Activated CD8-positive, alpha-beta memory T cell treated with anti-CD3 and anti-CD28 coated beads for 24 hours (primary cell): ENCODE results near the gene OSBP2.
A peak's percentile ranks its signal among the peaks of the same experiment; 100 is the strongest.
"Not testable (repeated sequence)": the region's sequence is repeated elsewhere in the genome, so short reads cannot be mapped to it uniquely, and the experiment has no call there.

Source experiments
- DNase-seq: peaks from one replicate; pipeline ENCODE4 v3.0.0-alpha.2; 2020

OSBP2 gene

GRCh38 chr22:30770716-30771115 lies 76.0 kb downstream of the OSBP2 start:
- no peak for DNase-seq

GRCh38 chr22:30773919-30774318 lies 79.2 kb downstream of the OSBP2 start:
- no peak for DNase-seq

- DNase-seq, result no peak
These were observed 79.9 kb downstream of the OSBP2 start for GRCh38 chr22:30774566-30774965.

- DNase-seq, result no peak
These were observed 81.8 kb downstream of the OSBP2 start for GRCh38 chr22:30776476-30776875.

GRCh38 chr22:30777146-30777545 lies 82.5 kb downstream of the OSBP2 start:
- DNase-seq, result not testable (repeated sequence)

GRCh38 chr22:30777587-30777986 lies 82.9 kb downstream of the OSBP2 start:
- DNase-seq, result no peak

GRCh38 chr22:30778261-30778660 lies 83.6 kb downstream of the OSBP2 start:
- no peak for DNase-seq

- DNase-seq, result no peak
These were observed 85.4 kb downstream of the OSBP2 start for GRCh38 chr22:30780026-30780425.

GRCh38 chr22:30781271-30781875 lies 86.7 kb downstream of the OSBP2 start:
- DNase-seq, result no peak

- no peak for DNase-seq
These were observed 87.9 kb downstream of the OSBP2 start for GRCh38 chr22:30782613-30783012.

GRCh38 chr22:30783021-30783420 lies 88.3 kb downstream of the OSBP2 start:
- no peak for DNase-seq

- DNase-seq, result no peak
These were observed 90.9 kb downstream of the OSBP2 start for GRCh38 chr22:30785527-30785926.

- DNase-seq, result no peak
These were observed 95.7 kb downstream of the OSBP2 start for GRCh38 chr22:30790366-30790765.

GRCh38 chr22:30792456-30792855 lies 97.8 kb downstream of the OSBP2 start:
- no peak for DNase-seq

GRCh38 chr22:30795118-30795517 lies 100.4 kb downstream of the OSBP2 start:
- no peak for DNase-seq

- no peak for DNase-seq
These were observed 107.0 kb downstream of the OSBP2 start for GRCh38 chr22:30801695-30802094.

GRCh38 chr22:30802202-30803166 lies 107.8 kb downstream of the OSBP2 start:
- peak; percentile 83 for DNase-seq

- no peak for DNase-seq
These were observed 109.0 kb downstream of the OSBP2 start for GRCh38 chr22:30803679-30804078.

- DNase-seq, result no peak
These were observed 110.0 kb downstream of the OSBP2 start for GRCh38 chr22:30804626-30805025.

- DNase-seq, result no peak
These were observed 111.8 kb downstream of the OSBP2 start for GRCh38 chr22:30806391-30806861.

- no peak for DNase-seq
These were observed 114.4 kb downstream of the OSBP2 start for GRCh38 chr22:30809086-30809485.

GRCh38 chr22:30810105-30810504 lies 115.4 kb downstream of the OSBP2 start:
- DNase-seq, result no peak

GRCh38 chr22:30813936-30814335 lies 119.3 kb downstream of the OSBP2 start:
- no peak for DNase-seq

- no peak for DNase-seq
These were observed 121.7 kb downstream of the OSBP2 start for GRCh38 chr22:30816413-30816812.
